Cardiac muscle cell (in vitro differentiated cells and primary cell): ENCODE measurements around the gene PODXL2. TPM values are rescaled to one million over a fixed set of nuclear protein-coding genes. Genes with fewer than 3 reads are reported as not detected.

ENCODE experiments used
- DNase-seq, 2 donors: peaks; one replicate each; pipeline versions ENCODE4 v3.0.0 to v3.0.0-alpha.2; 2010 to 2017; ENCODE audit warnings: low read depth in 1 of 2, low spot score in 1 of 2
- H3K27ac ChIP-seq: fragments of 200-600 bp; sonication (generic); 2 replicates; pipeline ENCODE4 v1.5.1; 2016
- H3K27me3 ChIP-seq: fragments of 200-600 bp; sonication (generic); 2 replicates; pipeline ENCODE4 v1.6.0; 2016; ENCODE audit warnings: control low read depth
- H3K36me3 ChIP-seq: fragments of 200-600 bp; sonication (generic); 2 replicates; pipeline ENCODE4 v1.5.1; 2016; ENCODE audit warnings: control low read depth
- H3K4me1 ChIP-seq: fragments of 200-600 bp; sonication (generic); 2 replicates; pipeline ENCODE4 v1.8.1; 2017; ENCODE audit warnings: low read depth, mild to moderate bottlenecking, mixed run types
- H3K4me3 ChIP-seq: fragments of 200-600 bp; sonication (generic); 2 replicates; pipeline ENCODE4 v1.5.1; 2016; ENCODE audit warnings: mild to moderate bottlenecking
- H3K9me3 ChIP-seq: fragments of 200-600 bp; sonication (generic); 2 replicates; pipeline ENCODE4 v1.5.1; 2017; ENCODE audit warnings: low read depth, mild to moderate bottlenecking, control low read depth
- polyA plus RNA-seq: library from polyadenylated mRNA; unstranded; fragments of >200 nt; fragmentation: Nextera tagmentation; extraction: Ambion mirVana; gene quantifications from 2 replicates; pipeline ENCODE4 v1.2.1, GENCODE V29; 2016
- total RNA-seq: library from RNA; depleted of rRNA; stranded (reverse); fragments of >200 nt; gene quantifications from 2 replicates; pipeline ENCODE4 v1.2.3, GENCODE V29; 2016
- TF ChIP-seq, protein P1 (sequence below): IDR thresholded peaks from 2 replicates; pipeline ENCODE4 v1.5.1; 2012; ENCODE audit warnings: low read depth, mild to moderate bottlenecking, low read length

Gene PODXL2
- total and polyA plus RNA-seq, 2 experiments from 2014 or later, result 16.0 to 24.9 TPM

DNA sequence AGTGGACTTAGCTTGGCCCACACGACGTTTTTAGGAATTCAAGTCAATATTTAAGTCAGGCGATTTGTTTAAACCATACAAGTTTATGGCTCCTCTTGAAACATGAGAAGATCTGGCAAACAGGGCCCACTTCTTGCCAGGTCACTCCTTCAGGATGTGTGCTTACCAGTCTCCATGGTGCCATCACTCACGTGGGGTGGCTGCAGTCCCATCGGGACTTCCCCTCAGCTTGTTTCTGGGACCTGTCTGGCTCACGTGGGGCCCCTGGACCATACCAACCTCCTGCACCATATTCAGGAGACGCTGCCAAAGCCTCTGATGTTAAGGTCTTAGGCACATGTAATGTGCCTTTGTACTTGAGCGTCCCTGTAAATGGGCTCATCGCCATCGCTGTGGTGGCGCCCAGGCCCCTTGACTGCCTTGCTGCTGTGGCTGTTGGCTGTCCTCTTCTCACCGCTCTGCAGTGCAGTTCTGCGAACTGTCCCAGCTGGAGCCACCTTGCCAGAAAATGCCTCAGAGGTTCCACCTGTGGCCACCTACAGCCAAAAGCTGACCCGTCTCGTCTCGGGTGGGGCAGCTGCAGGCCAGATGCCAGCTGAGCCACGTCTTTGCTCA lies 21.9 kb upstream of the PODXL2 start:
- TF ChIP-seq, protein P1, sequence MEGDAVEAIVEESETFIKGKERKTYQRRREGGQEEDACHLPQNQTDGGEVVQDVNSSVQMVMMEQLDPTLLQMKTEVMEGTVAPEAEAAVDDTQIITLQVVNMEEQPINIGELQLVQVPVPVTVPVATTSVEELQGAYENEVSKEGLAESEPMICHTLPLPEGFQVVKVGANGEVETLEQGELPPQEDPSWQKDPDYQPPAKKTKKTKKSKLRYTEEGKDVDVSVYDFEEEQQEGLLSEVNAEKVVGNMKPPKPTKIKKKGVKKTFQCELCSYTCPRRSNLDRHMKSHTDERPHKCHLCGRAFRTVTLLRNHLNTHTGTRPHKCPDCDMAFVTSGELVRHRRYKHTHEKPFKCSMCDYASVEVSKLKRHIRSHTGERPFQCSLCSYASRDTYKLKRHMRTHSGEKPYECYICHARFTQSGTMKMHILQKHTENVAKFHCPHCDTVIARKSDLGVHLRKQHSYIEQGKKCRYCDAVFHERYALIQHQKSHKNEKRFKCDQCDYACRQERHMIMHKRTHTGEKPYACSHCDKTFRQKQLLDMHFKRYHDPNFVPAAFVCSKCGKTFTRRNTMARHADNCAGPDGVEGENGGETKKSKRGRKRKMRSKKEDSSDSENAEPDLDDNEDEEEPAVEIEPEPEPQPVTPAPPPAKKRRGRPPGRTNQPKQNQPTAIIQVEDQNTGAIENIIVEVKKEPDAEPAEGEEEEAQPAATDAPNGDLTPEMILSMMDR, result no peak
- Histone ChIP-seq H3K36me3 (peaks cover 16% of the 10 kb centered on the region), H3K27me3 (no peaks in the 10 kb centered on the region), H3K4me1 (no peaks in the 10 kb centered on the region), H3K9me3 (no peaks in the 10 kb centered on the region), H3K27ac (no peak overlapping the region), H3K4me3 (no peak overlapping the region)
- no peak for DNase-seq

DNA sequence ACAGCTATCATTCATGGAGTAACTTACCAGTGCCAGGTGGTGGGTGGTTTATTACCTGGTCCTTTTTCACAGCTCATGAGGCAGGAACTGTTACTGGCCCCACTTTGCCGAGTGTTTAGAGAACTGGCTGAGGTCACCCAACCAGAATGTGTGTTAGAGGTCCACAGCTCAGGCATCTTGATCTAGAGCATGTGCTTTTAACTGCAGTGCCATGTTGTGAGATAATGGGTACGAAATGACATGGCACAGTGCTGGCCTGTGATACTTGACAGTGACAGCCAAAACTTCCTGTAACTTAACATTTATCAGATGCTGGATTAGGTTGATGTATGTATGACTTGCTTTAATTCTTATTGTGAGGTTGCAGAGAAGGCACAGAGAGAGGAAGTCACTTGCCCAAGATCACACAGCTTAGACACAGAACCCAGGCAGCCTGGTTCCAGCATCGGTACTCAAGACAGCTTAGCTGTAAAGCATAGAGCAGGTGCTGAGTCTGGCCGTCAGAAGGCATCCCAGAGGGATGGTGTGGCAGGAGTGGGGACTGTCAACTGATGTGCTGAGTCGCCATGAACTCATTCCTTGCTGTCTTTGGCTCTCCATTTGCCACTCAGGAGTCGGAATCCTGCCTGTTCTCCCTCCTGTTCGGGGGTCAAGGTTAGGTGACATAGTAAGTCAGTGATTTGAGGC lies 21.2 kb upstream of the PODXL2 start:
- Histone ChIP-seq H3K27me3 (no peaks in the 10 kb centered on the region), H3K4me1 (no peaks in the 10 kb centered on the region), H3K9me3 (no peaks in the 10 kb centered on the region), H3K27ac (no peak overlapping the region), H3K36me3 (peaks cover 16% of the 10 kb centered on the region), H3K4me3 (no peak overlapping the region)
- DNase-seq, result no peak
- TF ChIP-seq, protein P1, result no peak

DNA sequence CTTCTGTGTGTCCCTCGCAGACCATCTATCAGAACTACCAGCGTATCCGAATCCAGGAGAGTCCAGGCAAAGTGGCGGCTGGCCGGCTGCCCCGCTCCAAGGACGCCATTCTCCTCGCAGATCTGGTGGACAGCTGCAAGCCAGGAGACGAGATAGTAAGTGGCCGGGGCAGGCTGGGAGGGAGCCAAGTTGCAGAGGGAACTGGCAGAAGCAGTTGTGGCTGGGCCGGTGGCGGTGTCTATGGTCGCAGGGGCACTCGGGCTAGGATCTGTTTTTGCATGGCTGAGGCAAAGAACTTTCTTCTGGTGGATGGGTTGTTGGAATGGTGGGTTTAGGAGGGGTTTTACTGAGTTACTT lies 20.6 kb upstream of the PODXL2 start:
- no peaks in the 10 kb centered on the region for H3K27me3 ChIP-seq
- no peaks in the 10 kb centered on the region for H3K9me3 ChIP-seq
- H3K4me3 ChIP-seq, result no peak overlapping the region
- TF ChIP-seq, protein P1, result no peak
- DNase-seq, result no peak
- no peak overlapping the region for H3K27ac ChIP-seq
- peaks cover 19% of the 10 kb centered on the region for H3K36me3 ChIP-seq
- no peaks in the 10 kb centered on the region for H3K4me1 ChIP-seq

DNA sequence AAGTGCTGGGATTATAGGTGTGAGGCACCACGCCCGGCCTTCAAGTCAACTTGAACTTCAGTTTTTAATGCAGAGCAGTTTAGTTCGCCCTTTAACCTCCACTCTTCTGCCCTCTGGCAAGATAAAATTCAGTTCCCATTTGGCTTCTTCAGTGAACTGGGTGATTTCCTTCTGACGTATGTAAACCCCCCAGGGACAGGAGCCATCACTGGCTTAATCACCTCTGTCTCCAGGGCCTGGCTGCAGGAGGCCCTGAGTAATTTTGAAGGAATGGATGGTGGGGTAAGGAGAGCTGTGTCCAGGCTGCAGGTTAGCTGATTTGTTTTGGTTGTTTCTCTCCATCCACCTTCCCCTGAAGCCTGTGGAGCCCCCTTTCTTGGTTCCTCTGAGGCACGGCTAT lies 18.9 kb upstream of the PODXL2 start:
- TF ChIP-seq, protein P1, result no peak
- Histone ChIP-seq H3K27ac (no peak overlapping the region), H3K36me3 (peaks cover 23% of the 10 kb centered on the region), H3K4me3 (no peak overlapping the region), H3K27me3 (no peaks in the 10 kb centered on the region), H3K4me1 (no peaks in the 10 kb centered on the region), H3K9me3 (no peaks in the 10 kb centered on the region)
- no peak for DNase-seq

DNA sequence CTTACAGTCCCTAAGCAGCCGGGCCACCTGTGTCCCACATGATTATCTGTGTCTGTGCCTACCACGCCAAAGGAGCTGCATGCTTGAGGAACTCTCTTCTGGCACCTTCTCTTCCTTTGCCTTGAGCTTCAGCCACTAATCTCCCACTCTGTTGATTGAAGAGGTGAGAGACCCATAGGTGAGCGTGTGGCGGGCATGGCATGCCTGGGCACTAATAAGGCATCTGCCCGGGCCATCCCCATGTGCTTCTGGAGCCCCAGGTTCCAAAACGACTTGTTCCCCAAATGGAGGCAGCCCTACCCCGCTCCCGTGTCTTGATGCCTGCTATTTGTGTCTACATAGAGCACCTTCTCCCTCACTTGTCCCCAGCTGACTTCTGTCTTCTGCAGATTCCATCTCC lies 17.7 kb upstream of the PODXL2 start:
- no peak overlapping the region for H3K27ac ChIP-seq
- no peaks in the 10 kb centered on the region for H3K9me3 ChIP-seq
- TF ChIP-seq, protein P1, result no peak
- H3K36me3 ChIP-seq, result peaks cover 22% of the 10 kb centered on the region
- H3K4me1 ChIP-seq, result no peaks in the 10 kb centered on the region
- DNase-seq, result no peak
- no peak overlapping the region for H3K4me3 ChIP-seq
- H3K27me3 ChIP-seq, result no peaks in the 10 kb centered on the region
